ENCODE results near the gene FGD1. TPM values are rescaled to one million over a fixed set of nuclear protein-coding genes. Genes with fewer than 3 reads are reported as not detected.
"Not testable (repeated sequence)": the region's sequence is repeated elsewhere in the genome, so short reads cannot be mapped to it uniquely, and the experiment has no call there.

The FGD1 gene
- 2.4 and 3.2 TPM in 2 replicates for total RNA-seq

DNA sequence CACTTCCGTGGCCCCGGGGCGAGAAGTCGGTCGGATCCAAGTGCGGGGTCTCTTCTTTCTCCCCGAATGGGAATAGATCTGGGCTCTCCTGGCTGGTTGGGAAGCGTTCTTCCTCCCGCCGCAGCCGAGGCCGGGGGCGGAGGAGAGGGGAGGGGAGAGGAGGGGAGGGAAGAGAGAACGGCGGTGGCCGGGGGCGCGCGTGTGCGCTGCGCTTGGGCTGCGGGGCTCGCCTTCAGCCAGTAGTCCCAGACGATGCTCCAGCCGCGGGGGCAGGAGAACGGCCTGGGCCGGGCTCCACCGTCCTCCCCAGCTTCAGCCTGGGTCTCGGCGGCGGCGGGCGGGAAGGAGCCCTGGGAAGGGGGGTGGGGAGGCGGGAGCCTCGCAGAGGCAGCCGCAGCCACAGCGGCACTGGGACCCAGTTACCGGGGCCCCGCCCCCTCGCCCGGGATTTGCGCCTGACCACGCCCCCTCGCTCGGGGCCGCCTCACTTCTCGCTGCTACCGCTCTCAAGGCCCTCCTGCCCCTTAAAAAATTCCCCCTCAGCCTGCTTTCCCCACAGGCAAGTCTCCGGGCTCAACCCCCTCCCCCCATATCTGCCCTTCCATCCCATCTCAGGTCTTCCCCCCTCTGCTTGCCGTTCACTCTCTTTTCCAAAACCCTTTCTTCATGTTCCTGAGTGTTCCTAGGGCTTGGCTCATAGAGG, at the start of gene FGD1:
TSS of gene FGD1 (minus strand) at position 421 of the 703 bp plus-strand sequence. CDS start 802 bp downstream, outside the sequence.
- peak; percentile 56 for DNase-seq

DNA sequence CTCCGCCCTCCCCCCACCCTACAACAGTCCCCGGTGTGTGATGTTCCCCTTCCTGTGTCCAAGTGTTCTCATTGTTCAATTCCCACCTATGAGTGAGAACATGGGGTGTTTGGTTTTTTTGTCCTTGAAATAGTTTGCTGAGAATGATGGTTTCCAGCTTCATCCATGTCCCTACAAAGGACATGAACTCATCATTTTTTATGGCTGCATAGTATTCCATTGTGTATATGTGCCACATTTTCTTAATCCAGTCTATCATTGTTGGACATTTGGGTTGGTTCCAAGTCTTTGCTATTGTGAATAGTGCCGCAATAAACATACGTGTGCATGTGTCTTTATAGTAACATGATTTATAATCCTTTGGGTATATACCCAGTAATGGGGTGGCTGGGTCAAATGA, 46.2 kb upstream of the FGD1 start:
- not testable (repeated sequence) for DNase-seq

DNA sequence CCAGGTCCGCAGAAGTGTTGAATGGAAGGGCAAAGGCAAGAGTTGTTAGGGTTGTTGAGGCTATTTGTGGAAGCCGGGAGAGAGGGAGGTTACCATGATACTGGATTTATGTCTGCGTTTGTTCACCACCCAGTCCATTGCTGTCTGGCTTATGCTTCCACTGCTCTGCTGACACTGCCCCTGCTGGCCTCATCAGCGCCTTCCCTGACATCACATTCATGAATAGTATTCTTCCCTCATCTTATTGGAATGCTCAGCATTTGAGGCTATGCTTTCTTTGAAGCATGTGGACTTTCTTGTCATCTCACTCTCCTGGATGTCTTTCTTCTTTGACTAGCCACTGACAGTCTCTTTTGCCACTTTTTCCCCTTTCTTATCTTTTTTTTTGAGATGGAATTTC, 44.3 kb upstream of the FGD1 start:
- peak; percentile 10 for DNase-seq

DNA sequence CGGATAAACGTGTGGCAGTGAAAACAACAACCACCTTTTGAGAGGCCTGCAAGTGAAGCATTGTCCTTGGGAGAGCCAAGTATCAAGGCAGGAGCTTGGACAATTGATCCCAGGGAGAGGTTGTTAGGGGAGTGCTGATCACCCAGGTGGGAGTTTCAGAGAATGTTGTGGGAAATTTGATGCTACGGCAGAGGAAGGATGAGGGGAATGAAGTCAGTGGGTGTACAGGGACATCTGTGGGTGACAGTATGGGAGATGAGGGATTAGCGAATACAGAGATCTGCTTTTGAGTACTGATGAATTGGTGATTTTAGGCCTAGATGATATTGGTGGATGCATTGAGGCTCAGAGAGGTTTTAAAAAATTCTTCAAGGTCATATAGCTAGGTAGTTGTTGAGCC, 38.2 kb upstream of the FGD1 start:
- DNase-seq, result no peak

DNA sequence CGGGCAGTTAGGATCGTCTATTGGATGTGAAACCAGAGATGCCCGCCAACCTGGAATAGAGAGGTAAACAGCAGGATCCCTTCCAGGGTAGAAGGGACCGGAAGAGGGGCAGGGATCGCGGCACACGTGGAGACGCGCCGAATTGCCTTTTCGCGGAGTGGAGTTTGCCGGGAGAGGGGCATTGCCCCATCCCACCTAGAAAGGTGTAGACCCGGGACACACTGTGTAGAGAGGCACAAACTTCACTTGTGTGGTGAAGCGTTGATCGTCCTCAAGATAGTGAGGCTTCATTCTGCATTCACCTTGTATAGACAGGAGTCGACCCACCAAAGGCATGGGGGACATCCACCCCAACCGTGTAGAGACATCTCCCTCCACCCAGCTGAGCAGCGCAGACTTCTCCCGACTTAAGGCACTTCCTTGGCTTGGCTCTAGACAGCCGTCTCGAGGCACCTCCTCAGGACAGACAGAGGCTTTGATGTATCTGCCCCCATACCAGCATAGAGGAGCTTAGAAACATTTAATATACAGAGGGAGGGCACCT, 34.4 kb upstream of the FGD1 start:
- DNase-seq, result peak; percentile 13

DNA sequence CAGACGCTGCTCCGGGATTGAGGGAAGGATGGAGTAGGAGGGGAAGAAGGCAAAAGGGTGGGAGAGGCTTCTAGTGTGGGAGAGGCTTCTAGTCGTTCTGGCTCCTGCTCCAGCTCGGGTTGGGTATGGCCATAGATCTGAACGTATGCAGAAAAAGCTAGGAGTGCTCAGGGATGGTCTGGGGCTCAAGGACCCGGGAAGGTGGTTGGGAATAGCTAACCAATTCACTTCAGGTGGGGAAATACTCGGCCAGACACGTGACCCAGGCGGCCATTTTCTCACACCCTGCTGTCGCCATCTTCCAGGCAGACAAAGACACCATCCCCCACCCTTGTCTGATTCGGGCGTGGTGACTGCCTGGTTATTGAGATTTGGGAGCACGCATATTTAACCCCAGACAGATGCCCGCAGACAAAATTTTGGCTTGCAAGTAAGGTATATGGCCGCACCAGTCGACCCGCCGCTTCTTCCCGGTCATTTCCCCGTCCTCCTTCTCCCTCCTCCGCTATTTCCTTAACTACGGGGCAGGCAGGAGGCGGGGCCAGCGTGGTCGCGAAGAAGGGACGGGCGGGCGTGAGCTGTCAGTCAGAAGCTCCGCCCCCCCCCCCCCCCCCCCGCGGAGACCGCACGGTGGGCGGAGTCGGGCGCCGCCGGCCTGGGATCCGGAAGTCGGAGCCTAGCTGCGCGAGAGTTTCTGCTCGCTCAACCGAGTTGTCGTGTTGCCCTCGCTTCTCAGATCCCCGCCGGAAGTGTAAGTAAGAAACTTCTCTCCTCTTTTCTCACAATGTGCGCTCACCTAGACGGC, 33.7 kb upstream of the FGD1 start, which contains the start of gene GNL3L:
TSS of gene GNL3L (plus strand) at position 668 of the 805 bp plus-strand sequence. CDS start 2,348 bp downstream, outside the sequence.
- peak; percentile 87 for DNase-seq

DNA sequence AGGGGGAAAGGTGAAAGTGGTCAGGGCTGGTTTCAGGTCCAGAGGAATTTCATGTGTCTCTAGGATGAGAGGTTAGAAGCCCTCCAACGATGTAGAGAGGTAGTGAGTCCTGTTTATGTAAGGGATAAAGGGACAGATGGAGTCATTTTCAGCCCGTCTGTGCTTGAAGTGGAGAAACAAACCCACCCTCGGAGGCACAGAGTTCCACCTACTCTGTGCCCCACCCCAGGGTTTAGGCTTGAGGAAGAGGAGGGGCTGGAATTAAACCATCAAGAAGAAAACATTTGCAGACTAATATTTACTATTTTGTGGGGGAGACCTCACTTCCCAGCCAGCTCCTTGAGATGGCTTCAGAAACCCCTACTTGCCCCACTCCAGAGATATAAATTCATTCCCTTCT, 33.1 kb upstream of the FGD1 start:
- DNase-seq, result no peak

DNA sequence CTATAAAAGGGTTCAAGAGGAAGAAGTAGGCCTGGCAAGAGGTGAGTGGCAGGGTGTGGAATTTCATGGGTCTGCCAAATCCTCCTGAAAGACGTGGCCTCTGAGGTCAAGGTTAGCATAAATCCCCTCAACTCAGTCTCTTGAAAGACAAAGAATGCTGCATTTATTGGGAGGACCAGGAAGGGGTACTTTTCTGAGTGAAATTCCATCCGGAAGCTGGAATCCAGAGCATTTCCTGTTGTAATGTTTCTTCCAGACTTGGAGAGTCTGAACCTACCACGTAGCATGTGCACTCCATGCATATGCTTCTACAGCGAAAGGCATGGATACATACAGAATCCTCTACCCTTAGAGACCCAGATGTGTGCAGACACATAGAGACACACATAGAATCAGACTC, 13.4 kb upstream of the FGD1 start:
- DNase-seq, result peak; percentile 60

DNA sequence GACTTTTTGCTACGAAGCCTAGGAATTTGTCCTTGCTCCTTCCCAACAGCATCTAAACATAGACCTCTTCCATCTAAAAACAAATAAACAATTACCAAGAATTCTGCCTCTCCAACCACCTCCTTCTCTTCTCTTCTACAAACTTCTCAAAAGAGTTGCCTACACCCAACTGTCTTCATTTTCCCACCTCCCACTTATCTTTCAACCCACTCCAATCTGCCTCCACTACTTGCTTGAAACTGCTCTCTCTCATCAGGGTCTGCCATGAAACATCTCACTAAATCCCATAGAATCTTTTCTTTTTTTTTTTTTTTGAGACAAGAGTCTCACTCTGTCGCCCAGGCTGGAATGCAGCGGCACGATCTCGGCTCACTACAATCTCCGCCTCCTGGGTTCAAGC, 902 bp upstream of the FGD1 start:
- no peak for DNase-seq

DNA sequence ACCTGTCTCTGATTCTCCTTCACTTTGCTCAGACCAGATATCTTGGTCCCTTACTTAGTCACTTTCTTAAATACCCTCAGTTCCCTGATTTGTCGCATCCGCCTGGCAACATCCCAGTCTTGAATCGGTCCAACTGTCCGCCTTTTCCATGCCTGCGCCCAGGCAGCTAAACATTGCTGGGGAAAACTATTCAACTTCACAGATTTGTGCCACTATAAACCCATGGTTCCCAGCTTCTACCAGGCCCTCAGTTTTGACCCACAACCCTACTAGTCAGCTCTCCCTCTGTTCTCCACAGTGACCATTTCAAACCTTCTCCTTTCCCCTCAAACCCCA, 451 bp upstream of the FGD1 start:
- no peak for DNase-seq

DNA sequence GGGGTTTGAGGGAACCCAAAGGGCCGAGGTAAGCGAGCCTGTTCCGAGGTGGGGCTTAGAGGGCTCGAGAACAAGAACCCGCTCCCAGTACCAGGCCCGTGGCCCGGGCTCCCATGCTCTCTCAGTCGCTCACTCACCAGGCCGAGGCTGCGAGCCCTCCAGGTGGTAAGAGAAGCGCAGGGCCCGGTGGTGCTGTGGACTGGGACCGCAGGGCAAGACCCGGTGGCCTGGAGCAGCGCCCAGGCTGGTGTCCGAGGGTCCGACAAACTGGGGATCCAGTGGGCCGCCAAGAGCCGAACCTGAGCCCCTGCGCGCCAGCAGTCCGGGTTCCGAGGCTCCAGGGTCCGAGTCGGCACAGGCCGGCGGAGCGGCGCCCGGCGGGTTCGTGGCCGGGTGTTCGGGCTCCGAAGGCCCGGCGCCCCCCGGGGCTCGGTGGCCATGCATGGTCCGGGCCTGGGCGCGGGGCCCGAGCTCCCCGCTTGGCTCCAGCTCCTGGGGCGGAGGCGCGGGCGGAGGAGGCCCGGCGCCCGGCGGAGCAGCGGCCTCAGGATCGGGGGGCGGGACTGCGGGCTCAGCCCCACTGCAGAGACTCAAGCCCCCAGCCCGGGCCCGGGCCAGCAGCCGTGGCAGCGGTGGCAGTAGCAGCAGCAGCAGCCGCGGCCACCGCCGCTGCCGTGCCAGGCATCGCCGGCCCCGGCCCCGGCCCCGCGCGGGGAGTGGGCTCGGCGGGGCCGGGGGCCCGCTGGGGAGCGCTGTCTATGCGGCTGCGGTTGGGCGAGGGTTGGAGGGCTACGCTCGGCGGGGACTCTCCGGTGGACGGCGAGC, 833 bp downstream of the FGD1 start:
- peak; percentile 42 for DNase-seq

DNA sequence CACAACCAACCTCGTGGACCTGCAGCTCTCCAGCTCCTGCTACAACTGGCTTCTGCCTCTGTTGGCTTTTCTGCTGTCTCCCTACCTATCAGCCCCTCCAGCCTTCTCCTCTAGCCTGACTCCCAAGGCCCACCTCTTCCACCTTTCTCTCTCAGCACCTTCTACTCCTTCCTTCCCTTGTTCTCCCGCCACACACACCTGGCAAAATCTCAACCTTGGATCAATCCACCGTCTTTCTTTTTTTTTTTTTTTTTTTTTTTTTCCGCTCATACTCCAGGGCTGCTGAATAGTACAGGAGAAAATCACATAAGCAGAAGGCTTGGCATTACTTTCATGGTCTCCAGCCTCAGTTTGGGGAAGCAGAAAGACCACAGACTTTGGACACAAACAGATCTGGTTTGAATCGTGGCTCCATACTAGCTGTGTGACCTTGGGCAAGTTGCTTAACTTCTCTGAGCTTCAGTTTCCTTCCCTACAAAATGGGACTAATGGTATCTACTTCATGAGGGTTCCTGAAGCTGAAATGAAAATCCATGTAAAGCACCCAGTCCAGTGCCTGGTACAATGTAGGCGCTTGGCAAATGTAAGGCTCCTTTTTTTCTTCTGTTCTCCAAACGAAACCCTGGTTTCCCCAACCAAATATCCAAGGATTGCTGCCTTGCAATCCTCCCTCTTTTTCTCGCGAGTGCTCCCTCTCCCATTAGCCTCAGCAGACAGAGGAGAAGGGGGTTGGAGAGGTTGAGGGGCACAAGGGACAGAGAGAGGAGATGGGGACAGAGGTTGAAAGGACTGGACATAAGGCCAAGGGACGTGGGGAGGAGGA, 1.7 kb downstream of the FGD1 start:
- DNase-seq, result no peak

DNA sequence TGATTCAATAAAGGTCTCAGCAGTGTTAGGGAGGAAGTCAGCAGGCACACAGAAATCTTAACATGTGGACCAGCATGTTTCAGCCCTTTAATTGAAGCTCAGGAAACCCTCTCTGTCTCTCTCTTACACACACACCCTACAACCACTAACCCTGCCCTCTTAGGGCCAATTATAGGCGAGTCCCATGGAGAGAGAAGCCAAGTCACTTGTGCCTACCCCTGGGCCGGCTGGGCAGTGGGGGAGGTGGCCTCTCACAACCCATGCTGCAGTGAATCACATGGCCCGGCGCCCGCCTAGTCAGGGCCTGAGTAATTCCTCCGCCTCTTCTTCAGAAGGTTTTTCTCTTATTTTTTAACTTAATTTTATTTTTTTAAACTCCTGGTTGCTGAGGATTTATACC, 3.7 kb downstream of the FGD1 start:
- peak; percentile 49 for DNase-seq

DNA sequence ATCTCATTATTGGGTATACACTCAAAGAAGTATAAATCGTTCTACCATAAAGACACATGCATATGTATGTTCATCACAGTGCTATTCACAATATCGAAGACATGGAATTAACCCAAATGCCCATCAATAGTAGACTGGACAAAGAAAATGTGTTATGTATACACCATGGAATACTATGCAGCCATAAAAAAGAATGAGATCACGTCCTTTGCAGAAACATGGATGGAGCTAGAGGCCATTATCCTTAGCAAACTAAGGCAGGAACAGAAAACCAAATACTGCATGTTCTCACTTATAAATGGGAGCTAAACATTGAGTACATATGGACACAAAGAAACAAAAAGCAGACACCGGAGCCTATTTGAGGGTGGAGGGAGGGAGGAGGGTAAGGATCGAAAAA, 6.2 kb downstream of the FGD1 start:
- DNase-seq, result not testable (repeated sequence)

DNA sequence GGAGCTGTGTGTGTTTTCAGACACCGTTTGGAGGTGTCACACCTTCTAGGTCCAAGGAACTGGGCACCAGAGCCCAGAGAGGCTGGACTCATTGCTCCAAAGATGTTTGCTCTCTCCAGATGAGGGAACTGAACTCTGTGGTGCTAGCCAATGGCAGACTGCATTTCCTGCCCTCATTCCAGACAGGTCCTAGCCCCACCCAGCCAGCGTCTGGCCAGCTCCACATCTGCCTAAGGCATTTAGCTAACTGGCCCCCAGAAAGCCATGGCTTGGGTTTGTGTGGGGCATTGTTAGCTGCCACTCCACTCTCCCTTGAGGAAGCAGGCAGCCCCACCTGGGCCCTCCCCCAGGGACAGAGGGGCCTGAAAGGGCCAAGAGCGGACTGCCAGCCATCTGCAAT, 11.4 kb downstream of the FGD1 start:
- no peak for DNase-seq

DNA sequence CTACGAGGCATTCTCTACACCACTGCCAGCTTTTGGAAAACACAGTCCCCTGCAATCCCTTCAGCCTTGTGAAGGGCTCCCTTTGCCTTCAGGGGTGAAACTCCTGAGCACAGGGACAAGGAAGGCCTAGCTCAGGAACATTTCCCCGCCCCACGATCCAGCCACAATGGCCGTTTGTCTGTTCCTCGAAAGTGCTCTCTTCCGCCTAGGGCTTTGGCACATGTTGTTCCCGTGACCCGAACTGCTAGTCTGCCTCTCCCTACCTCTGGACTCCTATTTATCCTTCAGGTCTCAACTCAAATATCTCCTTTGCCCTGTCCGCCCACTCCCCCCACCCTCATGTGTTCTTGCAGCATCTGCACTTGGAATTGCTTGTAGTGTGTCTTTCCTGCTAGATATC, 12.1 kb downstream of the FGD1 start:
- DNase-seq, result no peak

DNA sequence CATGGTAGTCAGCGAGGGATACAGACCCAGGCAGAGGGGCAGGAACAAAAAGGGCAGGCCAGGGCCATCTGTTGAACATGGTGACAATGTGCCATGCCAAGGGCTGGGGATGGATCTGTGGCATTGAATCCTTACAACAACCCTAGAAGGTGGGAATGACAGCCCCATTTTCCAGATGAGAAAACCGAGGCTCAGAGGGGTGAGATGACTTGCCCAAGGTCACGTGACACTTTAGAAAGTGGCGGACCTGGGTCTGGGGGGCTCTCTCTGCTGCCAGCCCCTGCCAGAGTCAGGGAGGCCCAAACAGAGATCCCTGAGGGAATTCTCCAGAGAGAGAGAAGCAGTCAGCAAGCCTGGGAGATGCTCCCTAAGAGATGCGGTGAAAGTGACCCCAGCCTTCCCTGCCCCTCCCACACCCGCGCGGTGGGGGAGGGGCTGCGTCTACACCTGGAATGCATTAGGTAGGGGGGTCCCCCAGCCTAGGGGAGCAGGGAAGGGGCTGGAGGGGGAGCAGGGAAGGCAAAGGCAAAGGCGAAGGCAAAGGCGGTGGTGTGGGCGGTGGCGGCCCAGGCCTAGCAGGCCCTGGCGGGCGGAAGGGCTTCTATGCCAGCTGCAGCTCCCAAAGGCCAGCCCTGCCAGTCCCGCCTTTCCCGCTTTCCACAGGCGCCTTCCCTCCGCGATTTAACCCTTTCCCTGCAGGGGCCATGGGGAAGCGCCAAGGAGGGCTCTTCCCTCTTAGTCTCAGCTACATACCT, 13.0 kb downstream of the FGD1 start:
- DNase-seq, result peak; percentile 13

DNA sequence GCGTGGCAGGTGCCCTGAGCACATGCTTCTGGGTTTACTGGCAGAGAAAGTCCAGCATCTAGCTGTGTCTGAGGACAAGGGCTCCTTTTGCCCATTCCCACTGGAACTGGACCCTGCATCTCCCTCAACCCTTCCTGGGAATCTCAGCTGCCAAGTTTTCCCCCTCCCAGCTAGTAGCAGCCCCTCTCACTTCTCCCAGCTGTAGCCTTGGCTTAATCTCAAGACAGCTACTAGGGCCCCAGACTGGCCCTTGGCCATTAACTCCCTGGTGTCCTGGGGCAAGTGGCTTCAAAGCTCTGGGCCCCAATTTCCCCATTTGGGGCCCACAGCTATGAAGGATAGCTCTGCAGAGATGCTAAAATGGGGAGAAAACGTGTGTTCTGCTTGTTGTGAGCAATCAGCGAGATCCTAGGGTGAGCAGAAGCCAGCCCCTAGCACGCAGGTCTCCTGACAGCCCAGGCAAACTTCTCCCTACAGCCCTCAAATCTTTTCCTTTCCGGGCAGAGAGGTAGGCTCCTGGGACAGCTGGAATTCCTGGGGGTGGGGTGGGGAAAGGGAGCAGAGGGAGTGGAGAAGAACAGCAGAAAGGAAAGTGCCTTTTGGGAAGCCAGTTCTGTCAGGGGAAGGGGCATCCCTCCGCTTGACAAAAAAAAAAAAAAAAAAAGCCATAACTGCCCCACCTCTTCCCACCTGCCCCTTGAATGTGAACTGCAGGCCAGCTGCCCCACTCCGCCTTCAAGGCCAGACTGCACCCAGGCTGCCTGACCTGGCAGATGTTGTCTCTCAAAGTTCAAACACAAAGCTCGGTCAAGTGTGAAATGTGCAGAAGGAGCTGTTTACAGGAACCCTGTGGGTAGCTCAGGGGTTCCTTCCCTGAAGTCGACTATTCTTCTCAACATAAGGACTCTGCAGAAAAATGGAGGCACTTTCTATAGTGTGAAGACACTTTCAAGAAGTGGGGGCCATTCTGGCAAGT, 16.6 kb downstream of the FGD1 start:
- no peak for DNase-seq

DNA sequence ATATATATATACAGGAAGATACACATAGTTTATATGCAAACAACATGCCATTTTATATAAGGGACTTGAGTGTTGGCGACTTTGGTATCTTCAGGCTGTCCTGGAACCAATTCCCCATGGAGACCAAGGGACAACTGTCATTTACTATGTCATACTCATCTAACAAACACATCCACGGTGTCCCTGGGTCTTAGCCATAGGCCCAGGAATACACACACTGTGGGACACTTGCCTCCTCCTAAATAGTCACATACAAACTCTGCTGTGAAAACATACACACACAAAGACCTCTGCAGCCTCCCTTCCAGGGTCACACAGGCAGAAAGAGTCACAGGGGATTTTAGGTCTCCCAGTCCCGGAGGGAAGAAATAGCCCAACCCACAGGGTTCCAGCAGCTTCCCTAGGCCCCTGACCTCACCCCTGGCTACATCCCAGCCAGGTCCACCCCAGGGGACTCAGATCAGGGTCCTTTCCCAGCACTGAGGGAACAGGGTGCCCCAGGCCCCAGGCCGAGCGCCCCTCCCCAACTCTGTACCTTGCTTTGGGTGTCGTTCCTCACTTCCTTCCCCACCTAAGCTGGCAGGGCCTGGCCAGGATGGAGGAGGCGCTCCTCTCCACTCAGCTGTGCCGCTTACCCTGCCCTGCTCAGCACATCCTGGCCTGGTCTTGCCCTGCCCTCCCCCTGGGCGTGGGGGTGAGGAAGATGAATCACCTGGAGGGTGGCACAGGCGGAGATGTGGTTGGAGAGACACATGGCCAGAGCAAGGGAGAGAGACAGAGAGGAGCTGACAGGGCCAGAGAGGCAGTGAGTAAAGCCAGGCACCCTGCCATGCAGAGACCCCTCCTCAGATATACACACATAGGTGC, 21.8 kb downstream of the FGD1 start:
- DNase-seq, result peak; percentile 20

Data from dermis blood vessel endothelial cell (primary cell).